Measurements from ENCODE around the gene YEATS4.

The YEATS4 gene

DNA sequence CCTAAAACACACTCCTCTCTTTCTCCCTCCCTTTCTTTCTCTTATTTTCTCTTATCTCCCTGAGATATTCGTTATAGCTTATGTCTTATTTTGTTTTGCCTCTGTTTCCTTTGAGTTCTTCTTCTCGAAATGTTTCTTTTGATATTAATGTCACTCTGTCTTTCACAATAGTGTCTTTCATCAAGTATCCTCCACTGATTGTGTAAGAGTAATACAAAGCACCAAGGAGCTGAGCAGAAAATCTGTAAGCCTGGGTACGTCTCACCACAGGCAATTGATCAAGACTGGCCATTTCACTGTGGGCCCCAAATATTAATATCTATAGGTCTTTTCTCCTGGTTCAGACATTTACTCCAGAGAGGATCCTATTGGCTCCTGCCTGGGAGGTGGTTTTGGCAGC lies 16.2 kb upstream of the YEATS4 start:
- DNase-seq = no peak

- DNase-seq = no peak
Observed at GRCh38 chr12:69343885-69344612, 15.5 kb upstream of the YEATS4 start.

DNA sequence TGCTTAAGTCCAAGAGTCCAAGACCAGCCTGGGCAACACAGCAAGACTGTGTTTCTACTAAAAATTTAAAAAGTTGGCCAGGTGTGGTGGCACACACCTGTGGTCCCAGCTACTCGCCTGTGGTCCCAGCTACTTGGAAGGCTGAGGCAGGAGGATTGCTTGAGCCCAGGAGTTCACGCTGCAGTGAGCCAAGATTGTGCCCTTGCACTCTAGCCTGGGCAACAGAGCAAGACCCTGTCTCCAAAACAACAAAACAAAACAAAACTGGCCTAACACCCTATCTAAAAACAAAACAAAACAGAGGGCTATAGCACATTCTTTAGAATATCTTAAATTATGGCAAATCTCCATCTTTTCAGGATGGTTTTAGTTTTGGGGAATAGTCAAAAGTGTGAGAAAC lies 14.5 kb upstream of the YEATS4 start:
- no peak for DNase-seq

GRCh38 chr12:69345742-69346141 lies 13.8 kb upstream of the YEATS4 start:
- no peak for DNase-seq

- DNase-seq = no peak
Observed at GRCh38 chr12:69348162-69348938, 11.2 kb upstream of the YEATS4 start, which contains the start of gene LYZ. LYZ (plus strand) TSS chr12:69348381; CDS start chr12:69348409, 28 bp downstream.

DNA sequence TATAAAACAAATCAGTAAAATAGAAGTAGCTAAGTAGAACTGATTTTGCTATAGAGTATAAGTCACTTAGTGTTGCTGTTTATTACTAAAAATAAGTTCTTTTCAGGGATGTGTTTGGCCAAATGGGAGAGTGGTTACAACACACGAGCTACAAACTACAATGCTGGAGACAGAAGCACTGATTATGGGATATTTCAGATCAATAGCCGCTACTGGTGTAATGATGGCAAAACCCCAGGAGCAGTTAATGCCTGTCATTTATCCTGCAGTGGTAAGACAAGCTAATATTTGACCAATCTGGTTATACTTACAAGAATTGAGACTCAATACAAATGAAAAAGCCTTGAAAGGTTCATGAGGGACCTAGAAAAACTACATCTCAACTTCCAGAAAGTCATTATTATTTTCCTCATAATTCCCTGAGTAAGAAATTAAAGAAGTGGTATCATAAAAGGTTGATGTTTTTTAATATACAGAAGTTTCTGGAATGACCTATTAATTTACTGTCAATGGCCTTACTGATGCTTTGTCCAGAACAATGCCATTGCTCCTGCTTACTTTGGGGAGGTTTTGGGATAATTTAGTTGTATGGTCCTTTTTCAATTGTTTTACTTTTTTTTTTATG lies 9.4 kb upstream of the YEATS4 start:
- no peak for DNase-seq

- no peak for DNase-seq
Observed at GRCh38 chr12:69350777-69351176, 8.8 kb upstream of the YEATS4 start.

- DNase-seq = no peak
Observed at GRCh38 chr12:69351462-69352236, 7.9 kb upstream of the YEATS4 start.

GRCh38 chr12:69352904-69353303 lies 6.6 kb upstream of the YEATS4 start:
- no peak for DNase-seq

GRCh38 chr12:69354172-69354555 lies 5.4 kb upstream of the YEATS4 start:
- no peak for DNase-seq

DNA sequence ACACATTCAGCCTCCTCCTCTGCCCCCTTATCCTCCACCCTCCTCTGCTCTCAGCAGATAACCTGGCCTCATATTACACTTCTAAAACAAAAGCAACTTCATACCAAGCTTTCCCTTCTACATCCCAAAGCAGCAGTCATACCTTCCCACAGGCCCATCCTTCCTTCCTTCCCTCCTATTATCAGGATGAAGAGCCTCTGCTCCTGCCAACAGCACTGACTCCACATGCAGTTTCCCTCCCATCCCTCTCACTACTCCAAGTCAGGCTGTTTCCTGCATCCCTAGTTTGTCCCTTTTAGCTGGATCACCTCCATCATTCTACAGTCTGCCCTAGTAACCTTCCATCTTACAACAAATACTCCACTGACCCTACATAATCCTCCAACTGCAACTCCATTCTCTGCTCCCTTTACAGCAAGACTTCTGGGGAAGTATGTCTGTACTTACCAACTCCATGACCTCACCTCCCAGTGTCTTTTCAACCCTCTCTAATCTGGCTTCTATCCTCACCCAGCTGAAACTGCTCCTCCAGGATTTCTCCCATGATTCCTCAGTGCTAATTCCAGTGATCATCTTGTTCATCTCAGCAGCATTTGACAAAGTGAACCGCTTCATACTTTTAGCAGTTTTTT lies 4.9 kb upstream of the YEATS4 start:
- no peak for DNase-seq

GRCh38 chr12:69355363-69356028 lies 4.0 kb upstream of the YEATS4 start:
- DNase-seq = no peak

DNA sequence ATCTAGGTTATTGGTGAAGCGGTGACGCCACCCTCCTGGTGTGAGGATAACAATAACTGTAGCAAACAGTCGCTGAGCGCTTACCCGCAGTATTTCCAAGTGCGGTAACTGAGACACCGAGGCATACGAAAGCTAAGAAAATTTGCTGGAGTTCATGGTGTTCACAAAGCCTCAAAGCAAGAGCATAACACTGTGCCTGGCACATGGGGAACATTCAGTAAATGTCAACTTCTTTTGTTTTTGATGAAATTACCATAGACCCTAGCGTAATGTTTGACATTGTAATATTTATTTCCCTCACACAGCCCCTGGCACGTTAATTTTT lies 767 bp downstream of the YEATS4 start:
- no peak for DNase-seq

DNA sequence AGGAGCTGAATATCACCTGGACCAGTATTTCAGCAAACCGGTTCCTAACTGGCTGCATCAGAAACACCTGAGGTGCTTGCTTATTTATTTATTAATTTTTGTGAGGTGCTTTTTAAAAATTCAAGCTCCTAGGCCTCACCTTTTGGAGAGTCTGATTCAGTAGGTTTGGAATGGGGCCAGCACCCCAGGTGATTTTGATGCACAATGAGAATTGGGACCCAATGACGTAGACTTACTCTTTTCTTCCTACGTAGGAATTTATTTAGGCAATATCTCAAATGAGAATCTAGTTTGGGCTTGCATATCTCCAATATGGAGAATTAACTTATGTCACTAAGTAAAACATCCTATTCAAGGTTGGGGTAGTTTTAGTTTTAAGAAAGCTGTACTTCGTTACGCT lies 7.3 kb downstream of the YEATS4 start:
- no peak for DNase-seq

GRCh38 chr12:69368171-69368570 lies 8.6 kb downstream of the YEATS4 start:
- no peak for DNase-seq

DNA sequence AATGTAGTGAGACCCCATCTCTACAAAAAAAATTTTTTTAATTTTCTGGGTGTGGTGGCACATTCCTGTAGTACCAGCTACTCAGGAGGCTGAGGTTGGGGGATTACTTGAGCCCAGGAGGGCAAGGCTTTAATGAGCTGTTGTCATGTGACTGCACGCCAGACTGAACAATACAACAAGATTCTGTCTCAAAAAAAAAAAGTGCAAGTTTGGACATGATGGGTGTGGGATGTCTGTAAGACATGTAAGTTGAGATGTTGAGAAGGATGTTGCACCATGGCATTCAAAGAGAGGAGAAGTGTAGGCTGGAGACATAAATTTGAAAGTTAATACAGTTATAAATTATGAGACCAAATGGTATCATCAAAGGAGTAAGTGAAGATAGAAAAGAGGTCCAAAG lies 23.5 kb downstream of the YEATS4 start:
- no peak for DNase-seq

- no peak for DNase-seq
Observed at GRCh38 chr12:69385038-69385437, 25.5 kb downstream of the YEATS4 start.

- DNase-seq = no peak
Observed at GRCh38 chr12:69386921-69387320, 27.4 kb downstream of the YEATS4 start.

GRCh38 chr12:69388371-69388770 lies 28.8 kb downstream of the YEATS4 start:
- DNase-seq = no peak

DNA sequence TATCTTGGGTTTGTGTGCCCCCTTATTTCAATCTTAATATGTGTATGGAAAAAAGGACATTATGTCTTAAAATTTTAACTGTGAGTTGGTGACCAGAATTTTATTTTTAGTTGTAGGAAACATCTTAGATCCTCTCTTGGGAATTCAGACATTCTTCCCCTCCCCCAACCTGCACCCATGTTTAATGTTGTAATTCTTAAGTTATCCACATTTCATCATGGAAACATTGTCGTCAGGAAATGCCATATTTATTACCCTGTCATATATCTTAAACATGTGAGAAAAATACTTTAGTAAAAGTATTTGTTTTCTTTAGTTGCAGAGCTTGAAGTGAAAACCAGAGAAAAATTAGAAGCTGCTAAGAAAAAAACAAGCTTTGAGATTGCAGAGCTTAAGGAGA lies 30.3 kb downstream of the YEATS4 start:
- no peak for DNase-seq

GRCh38 chr12:69392179-69392928 lies 32.8 kb downstream of the YEATS4 start:
- DNase-seq = no peak

- no peak for DNase-seq
Observed at GRCh38 chr12:69396041-69396440, 36.5 kb downstream of the YEATS4 start.
